ENCODE measurements around the gene LRRC1.
"Not testable (repeated sequence)": the region's sequence is repeated elsewhere in the genome, so short reads cannot be mapped to it uniquely, and the experiment has no call there.

Gene LRRC1

DNA sequence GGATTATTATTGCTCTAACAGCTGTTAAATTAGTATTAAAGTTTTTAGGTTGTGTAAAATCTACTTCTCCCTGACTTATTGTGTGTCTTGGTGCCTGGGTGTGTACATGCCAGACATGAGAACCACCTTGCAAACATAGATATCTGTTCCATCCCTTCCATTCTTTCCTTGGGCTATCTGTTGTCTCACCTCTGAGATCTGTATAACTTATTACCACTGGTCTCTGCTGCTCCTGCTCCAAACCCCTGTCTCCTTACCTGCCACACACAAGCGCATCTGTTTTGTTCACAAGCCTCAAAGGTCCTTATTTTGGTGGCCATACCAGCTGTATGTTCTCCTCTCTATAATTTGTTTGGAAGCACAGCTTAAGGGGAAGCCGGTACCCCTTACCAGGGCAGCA is 2.5 kb downstream of the LRRC1 start:
- TF ChIP-seq ZFX (IDR thresholded peaks at IDR 0.05): no peak
- TF ChIP-seq, protein P1, sequence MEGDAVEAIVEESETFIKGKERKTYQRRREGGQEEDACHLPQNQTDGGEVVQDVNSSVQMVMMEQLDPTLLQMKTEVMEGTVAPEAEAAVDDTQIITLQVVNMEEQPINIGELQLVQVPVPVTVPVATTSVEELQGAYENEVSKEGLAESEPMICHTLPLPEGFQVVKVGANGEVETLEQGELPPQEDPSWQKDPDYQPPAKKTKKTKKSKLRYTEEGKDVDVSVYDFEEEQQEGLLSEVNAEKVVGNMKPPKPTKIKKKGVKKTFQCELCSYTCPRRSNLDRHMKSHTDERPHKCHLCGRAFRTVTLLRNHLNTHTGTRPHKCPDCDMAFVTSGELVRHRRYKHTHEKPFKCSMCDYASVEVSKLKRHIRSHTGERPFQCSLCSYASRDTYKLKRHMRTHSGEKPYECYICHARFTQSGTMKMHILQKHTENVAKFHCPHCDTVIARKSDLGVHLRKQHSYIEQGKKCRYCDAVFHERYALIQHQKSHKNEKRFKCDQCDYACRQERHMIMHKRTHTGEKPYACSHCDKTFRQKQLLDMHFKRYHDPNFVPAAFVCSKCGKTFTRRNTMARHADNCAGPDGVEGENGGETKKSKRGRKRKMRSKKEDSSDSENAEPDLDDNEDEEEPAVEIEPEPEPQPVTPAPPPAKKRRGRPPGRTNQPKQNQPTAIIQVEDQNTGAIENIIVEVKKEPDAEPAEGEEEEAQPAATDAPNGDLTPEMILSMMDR (conservative IDR thresholded peaks at IDR 0.05): no peak
- no peak overlapping the region for H3K27ac ChIP-seq

DNA sequence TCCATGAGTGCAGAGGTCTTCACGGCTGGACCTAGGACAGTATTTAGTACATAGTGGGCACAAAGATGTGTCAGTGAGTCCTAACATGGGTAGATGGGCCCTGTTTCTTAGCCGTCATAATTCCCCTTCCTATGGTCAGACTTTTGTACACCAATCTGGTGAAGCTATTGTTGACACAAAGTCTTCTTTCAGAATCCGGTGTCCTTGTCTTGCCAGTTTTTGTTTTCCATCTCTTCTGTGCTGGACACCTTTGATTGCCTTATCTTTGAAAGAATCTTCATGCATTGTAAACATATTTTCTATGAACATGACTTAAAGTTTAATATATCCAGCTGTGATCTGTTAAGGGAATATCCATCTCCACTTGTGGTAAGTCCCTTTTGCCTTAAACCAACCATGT is 4.5 kb downstream of the LRRC1 start:
- no peak overlapping the region for H3K27ac ChIP-seq
- TF ChIP-seq, protein P1 (conservative IDR thresholded peaks at IDR 0.05): no peak
- TF ChIP-seq ZFX (IDR thresholded peaks at IDR 0.05): no peak

DNA sequence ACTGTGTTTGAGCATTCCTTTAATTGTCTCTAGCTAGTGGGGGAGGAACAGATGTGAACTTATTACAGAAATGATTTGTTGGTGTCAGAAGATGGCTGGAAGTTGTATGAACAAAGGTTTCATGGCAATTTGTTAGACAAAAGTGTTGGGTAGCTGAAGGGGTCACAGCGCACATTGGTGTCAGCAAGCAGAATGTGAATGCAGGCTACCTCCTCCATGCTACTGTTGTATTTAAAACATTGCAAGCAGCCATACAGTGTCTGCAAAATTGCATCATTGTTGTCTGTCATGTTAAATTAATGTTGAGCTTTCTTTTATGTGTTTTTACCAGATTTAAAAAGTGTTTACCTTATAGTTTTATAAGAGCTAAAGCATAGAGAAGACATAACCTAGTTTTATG is 6.2 kb downstream of the LRRC1 start:
- TF ChIP-seq, protein P1 (conservative IDR thresholded peaks at IDR 0.05): no peak
- no peak for TF ChIP-seq ZFX (IDR thresholded peaks at IDR 0.05)
- H3K27ac ChIP-seq: no peak overlapping the region

DNA sequence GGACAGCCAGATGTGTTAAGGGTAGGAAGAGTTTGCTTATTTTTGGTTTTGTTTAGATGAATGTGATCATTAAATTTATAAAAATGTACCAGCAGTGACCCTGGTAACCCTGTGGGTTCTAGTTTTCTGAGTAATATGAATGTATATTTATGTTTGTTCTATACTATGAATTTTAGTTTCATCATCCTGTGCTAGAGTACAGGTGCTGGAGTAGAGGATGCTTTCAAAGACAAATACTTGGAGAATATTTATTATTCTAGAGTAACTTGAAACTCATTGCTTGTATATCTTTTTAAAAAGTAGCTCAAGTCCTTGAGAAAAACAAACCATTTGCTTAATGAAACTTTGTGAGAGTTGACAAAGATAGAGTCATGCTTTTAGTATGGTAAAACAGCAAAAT is 7.8 kb downstream of the LRRC1 start:
- no peak overlapping the region for H3K27ac ChIP-seq
- TF ChIP-seq ZFX (IDR thresholded peaks at IDR 0.05): no peak
- TF ChIP-seq, protein P1 (conservative IDR thresholded peaks at IDR 0.05): no peak

DNA sequence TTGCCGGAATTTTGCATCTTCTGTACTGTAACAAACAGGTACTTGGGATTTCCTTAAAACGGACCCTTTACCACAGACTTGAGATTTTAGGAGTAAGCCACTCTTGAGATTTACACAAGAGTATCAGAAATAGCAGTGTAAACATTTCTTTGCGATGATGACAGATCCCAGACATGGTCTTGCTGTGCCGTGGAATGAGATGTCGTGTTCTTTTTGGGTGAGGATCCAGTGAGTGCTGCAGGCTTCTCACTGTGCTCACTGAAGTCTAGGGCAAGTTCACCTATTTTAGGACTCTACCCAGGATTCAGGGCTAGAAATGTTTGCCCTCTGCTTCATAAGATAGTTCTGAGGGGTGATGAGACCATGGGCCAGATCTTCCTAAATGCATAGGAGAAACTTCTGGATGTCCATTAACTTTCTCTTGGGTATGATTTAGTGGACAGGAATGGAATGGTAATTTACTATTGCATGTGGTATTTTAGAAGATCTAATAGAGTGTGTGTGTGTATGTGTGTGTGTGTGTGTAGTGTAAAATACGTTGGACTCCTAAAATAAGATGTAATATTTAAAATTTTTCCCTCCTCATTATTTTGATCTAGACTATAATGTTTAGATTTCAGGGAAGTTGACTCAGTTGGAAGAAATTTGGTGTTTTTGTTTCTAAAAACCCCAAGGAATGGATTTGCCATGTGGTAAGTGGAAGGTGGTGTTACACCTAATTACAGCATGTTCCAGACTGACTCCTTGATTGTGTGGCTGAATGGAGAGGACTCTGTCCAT is 8.5 kb downstream of the LRRC1 start:
- no peak overlapping the region for H3K27ac ChIP-seq
- no peak for TF ChIP-seq ZFX (IDR thresholded peaks at IDR 0.05)
- TF ChIP-seq, protein P1 (conservative IDR thresholded peaks at IDR 0.05): no peak

DNA sequence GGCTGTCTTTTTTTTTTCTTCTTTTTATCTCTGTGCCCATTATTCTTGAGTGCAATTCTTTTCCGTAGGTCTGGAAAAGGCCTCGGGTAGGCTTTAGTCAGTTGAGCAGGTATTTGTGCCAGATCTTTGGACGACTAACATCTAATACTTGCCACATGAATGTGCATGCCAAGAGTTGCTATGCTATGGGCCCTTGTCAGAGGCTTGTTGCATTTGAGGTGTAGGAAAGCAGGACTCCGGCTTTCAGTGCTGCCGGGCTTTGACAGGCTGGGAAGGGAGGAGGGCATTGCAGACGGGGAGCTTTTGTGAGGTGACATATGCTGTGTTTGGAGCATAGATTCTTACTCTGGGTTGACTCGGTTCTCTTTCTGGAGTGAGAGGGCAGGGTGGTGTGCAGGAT is 10.2 kb downstream of the LRRC1 start:
- no peak for TF ChIP-seq ZFX (IDR thresholded peaks at IDR 0.05)
- H3K27ac ChIP-seq: no peak overlapping the region

DNA sequence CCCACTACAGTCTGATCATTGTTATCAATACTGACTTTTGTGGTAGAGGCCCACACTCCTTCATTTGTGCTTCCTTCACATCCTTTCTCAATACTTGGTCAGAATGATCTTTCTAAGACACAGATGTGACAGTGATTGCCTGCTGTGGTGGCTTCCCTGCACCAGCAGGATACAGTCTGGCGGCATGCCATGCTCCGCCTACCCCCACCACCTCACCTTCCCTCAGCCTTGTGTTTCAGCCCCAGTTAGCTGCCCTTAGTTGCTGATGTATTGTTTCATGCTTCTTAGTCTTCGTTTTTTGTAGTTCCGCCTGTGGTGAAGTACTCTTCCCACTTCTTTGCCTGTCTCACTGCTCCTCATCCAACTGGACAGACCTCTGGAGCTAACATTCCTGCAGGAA is 10.9 kb downstream of the LRRC1 start:
- TF ChIP-seq, protein P1 (conservative IDR thresholded peaks at IDR 0.05): no peak
- no peak for TF ChIP-seq ZFX (IDR thresholded peaks at IDR 0.05)
- no peak overlapping the region for H3K27ac ChIP-seq

DNA sequence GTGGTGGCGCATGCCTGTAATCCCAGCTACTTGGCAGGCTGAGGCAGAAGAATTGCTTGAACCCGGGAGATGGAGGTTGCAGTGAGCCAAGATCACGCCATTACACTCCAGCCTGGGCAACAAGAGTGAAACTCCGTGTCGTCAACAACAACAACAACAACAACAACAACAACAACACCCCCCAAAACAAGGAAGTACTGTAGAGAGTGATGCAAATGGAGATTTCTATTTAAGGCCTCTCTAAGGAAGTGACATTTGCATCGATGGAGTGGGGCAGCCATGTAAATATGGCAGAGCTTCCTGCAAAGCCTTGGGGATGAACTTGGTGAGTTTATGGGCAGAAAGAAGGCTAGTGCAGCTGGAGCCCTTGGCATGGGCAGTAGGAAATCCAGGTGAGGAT is 12.8 kb downstream of the LRRC1 start:
- not testable (repeated sequence) for H3K27ac ChIP-seq

Measured in C4-2B (cell line).